PC-3 (cell line): ENCODE measurements around the gene AP1M1.

Experiments
- CTCF ChIP-seq: fragments of 300-600 bp; sonication (generic); conservative IDR thresholded peaks from 2 replicates; pipeline ENCODE4 v1.5.1; 2017; ENCODE audit warnings: antibody characterized with exemption, low read depth, mild to moderate bottlenecking, low read length
- EZH2phosphoT487 ChIP-seq: fragments of 300-600 bp; sonication (generic); IDR thresholded peaks from 2 replicates; pipeline ENCODE4 v1.6.1; 2018; ENCODE audit warnings: mild to moderate bottlenecking, antibody characterized with exemption, low read length, borderline replicate concordance

- TF ChIP-seq CTCF (no peak), EZH2phosphoT487 (no peak)
Measured at GRCh38 chr19:16224293-16225045, 26.8 kb downstream of the AP1M1 start.
